GM21576 (cell line): ENCODE data around the gene HRG.
"Not testable (repeated sequence)": the region's sequence is repeated elsewhere in the genome, so short reads cannot be mapped to it uniquely, and the experiment has no call there.

Source experiments
- ATAC-seq: cut with Tn5 transposase; IDR thresholded peaks from one replicate; pipeline ENCODE4 v1.9.1; 2021; ENCODE audit warnings: mild to moderate bottlenecking, moderate library complexity; ENCODE audit not compliant: unreplicated experiment

Gene HRG, protein sequence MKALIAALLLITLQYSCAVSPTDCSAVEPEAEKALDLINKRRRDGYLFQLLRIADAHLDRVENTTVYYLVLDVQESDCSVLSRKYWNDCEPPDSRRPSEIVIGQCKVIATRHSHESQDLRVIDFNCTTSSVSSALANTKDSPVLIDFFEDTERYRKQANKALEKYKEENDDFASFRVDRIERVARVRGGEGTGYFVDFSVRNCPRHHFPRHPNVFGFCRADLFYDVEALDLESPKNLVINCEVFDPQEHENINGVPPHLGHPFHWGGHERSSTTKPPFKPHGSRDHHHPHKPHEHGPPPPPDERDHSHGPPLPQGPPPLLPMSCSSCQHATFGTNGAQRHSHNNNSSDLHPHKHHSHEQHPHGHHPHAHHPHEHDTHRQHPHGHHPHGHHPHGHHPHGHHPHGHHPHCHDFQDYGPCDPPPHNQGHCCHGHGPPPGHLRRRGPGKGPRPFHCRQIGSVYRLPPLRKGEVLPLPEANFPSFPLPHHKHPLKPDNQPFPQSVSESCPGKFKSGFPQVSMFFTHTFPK

DNA sequence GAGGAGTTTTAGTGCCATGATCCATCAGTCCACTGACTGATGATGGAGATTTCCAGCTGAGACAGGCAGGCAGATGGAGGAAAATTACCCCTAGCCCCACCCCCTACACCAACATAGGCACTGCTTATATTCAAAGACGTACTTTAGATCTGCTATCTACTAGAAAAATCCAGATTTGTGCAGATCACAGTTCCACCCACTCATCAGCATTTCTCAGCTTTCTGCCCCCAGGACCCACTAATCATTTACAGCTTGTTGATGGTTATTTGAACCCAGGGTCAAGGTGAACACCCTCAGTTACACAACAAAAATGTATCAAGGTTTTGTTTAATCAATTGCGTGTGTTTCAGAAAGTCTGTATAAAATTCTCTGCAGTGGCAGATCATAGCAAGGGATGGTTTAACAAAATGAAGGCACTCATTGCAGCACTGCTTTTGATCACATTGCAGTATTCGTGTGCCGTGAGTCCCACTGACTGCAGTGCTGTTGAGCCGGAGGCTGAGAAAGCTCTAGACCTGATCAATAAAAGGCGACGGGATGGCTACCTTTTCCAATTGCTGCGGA, at the start of gene HRG:
Gene HRG (plus strand): TSS at position 390 of the 564 bp plus-strand sequence. CDS start 18 bp downstream, at position 408.
- ATAC-seq, result no peak

DNA sequence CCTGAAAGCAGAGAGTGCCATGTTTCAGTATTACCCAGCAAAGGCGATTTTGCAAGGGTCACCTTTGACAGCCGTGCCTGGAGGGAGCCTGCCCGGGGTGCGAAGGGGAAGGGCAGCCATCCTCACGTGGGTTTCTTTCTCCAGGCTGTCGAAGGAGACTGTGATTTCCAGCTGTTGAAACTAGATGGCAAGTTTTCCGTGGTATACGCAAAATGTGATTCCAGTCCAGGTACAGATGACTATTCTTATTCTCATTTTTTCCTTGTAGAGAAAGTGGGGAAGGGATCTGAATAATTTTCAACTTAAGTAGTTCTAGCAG, 49.6 kb upstream of the HRG start:
- ATAC-seq, result no peak

DNA sequence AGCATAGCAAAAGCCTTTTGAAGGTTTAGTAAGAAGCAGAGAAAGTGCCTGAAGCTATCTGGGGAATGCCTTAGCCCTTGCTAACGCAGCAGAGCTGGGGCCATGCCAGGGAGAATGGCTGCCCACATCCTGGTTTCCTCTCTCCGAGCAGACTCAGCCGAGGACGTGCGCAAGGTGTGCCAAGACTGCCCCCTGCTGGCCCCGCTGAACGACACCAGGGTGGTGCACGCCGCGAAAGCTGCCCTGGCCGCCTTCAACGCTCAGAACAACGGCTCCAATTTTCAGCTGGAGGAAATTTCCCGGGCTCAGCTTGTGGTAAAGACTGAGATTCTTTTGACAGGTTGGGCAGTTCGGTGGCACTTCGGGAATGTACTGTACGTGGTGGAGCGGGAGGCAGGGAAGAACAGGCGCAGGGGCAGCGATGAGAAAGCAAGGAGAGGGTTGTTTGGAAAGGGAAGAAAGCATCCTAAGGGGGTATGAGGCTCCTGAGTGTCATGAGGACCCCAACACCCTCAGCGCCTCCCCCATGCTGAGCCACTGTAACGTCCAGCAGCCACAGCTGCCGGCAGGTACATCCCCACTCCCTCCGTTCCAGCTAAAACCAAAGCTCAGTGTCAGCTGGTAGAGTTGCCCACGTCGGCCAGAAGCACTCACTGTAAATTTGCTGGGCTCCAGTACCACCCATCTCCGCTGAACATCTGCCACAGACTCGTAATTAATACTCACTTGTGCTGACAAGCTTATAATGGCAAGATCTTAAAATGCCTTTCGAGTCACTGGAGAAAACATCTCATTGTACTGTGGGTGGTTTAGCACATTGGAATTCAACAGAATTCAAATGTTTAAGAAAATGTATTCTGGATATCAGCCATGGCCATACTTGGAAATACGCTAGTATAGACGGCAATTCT, 48.5 kb upstream of the HRG start:
- ATAC-seq, result peak; percentile 86

DNA sequence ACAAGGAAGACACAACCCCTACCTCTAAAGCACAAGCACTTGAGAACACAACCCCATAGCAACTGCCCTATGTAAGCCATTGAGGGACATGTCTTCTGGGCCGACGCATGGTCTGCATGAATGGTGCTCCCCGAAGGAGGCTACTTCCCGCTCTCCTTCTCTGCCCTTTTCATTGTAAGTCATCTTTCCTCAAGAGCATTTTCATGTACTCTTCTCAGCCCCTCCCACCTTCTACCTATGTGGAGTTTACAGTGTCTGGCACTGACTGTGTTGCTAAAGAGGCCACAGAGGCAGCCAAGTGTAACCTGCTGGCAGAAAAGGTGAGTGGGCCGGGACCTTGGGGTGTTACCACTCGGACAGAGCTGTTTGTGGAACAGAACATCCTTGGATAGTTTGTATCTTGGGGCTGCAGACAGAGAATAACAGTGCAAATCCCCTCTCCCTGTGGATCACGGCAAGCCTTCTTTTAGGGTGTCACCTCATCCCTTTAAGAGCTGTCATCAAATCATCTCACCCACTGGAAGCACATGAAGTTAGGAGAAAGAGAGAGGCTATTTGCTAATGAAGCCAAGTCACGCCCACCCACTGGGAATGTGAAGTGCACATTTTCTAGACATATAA, 47.4 kb upstream of the HRG start:
- ATAC-seq, result no peak

DNA sequence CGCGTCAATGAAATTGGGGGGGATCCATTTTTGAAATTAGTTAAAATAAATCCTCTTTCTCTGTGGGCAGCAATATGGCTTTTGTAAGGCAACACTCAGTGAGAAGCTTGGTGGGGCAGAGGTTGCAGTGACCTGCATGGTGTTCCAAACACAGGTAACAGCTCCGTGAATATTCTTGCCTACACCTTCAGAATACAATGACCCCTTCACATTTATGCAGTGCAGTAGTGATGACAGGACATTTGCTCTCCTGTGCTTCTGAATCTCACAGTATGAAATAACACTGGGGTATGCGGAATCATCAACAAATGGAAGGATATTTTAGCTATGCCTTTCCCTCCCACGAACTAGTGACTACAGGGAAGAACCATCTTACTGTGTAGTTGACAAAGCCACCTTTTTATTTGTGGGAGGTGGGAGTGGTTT, 46.0 kb upstream of the HRG start:
- ATAC-seq, result no peak

DNA sequence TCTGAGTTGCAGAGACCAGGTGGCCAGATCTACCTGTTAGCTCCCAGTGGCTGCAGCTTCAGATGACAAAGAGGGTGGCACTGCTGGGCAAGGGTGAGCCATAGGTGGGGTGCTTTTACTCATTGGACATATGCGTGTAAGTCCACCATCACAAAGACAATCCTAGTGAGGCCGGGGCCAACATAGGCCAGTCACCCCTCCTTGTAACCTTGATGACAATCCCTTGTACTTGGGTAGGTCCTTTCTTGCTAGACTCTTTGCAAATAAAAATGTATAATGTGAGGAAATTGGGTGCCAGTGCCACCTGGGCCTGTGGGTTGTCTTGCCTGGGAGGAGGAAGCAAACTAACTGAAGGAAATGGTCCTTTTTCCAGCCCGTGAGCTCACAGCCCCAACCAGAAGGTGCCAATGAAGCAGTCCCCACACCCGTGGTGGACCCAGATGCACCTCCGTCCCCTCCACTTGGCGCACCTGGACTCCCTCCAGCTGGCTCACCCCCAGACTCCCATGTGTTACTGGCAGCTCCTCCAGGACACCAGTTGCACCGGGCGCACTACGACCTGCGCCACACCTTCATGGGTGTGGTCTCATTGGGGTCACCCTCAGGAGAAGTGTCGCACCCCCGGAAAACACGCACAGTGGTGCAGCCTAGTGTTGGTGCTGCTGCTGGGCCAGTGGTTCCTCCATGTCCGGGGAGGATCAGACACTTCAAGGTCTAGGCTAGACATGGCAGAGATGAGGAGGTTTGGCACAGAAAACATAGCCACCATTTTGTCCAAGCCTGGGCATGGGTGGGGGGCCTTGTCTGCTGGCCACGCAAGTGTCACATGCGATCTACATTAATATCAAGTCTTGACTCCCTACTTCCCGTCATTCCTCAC, 45.4 kb upstream of the HRG start:
- no peak for ATAC-seq

DNA sequence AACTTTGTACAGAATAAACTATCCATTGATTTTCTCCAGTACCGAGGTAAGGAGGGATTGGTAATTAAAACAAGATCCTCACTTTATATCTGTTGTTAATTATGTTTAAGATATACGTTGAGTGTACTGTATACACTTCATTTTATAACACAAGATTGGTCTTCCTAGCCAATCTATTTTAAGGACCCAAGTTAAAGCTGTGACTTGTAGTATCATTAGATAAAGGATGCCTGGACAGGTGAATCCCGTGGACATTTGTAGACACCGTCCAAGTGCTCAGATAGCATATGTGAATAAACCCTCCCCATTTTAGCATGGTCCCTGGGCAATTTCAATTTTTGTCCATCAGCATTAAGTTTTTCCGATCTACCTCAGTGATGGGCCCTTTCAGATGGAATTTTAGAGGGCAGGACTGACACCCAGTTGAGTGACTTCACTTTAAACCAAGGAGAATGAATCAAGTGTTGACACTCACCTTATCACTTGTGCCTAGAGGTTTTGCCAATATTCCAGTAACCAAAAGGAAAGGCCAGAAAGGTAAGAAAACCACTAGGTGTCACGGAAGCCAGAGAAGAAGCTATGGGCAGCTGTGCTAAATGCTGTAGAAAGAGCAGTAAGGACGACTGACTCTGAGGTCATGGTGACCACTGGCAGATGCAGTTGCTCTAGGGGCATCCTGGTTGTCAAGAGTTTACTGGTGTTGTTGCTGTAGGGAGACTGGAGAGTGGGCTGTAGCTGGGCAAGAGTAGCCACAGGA, 43.7 kb upstream of the HRG start:
- ATAC-seq, result no peak

DNA sequence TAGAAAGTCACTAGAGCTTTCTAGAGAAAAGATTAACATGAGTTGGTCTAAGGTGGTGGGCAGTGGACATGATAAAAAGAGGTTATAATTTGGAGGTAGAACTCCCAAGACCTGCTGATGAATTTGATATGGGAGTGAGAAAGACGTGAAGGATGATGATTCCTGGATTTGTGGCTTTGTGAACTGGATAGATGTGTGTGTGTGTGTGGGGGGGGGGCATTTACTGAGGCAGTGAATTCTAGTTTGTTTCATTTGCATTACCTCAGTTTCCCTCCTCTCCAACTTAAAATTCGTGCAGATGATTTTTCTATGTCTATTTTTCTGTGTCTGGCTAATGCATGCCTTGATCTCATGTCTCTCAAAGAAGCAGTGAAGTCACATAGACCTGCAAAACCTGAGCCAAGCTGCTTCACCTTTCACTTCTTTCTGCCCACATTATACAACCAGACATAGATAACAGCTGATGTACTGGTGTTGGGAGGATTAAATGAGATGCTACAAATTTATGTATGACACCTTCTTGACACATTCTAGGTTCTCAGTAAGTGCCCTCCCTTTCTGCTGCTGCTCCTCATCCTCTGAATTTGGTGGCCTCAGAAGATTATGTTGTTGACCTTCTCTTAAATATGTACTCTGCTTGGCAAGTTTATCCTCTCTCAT, 43.0 kb upstream of the HRG start:
- no peak for ATAC-seq

DNA sequence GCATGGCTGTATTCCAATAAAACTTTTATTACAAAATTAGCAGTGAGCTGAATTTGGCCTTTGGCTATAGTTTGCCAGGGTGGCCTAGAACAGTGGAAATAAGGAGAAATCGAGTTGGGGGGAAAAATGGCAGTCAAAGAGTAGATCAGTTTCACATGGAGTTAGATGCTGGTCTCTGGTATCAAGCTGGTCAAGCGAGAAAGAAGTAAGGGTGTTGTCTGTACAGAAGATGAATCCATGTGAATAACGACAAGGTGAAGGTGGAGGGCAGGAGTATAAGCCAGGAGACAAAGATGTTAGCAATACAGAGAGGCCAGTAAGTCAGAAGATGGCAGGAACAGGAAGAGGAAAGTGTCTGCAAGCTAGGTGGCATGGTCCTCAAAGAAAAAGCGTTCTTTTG, 41.2 kb upstream of the HRG start:
- no peak for ATAC-seq

DNA sequence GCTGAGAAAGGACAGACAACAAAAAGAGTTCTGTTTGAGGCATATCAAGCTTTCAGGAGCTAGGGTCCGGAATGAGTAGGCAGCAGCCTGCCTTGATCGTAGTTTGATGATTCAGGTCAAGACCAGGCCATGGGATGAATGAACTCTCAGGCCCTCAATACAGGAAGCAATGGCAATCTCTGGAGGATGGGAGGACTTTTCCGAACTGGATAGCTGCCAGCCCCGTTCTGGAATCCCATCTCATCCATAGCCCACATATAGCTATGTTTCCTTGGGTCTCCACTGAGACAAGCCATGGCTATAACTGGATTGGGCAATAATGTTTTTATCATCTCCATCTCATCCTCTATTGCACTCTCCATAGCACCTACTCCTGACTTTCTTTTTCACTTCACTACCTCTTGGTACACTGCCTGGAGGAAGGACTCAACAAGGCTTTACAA, 40.2 kb upstream of the HRG start:
- ATAC-seq, result no peak

DNA sequence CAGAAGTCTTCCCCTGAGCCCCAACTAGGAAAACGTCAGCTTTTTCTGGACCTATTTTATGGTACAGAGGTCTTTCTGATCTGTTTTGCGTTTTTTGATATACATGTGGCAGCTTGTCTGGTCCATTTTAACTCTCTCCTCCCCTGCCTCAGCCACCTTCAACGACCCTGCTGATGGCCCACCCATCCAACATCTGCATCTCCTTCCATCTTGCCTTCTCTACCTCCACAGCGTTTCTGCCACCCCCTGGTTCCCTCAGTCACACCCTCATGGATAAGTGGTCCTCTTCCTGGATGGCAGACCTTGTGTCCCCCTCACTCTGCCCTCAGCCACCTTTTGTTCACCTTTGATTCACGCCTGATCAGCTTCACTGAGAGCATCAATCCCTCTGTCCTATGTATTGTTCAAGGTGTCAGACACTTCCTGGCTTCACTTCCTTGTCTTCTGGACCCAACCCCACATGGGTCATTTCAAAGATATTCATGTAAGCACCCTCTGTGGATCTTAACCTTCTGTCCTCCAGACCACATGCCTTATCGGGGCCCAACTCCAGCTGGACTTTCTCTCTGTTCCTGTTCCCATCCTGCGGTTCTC, 39.5 kb upstream of the HRG start:
- ATAC-seq, result no peak

DNA sequence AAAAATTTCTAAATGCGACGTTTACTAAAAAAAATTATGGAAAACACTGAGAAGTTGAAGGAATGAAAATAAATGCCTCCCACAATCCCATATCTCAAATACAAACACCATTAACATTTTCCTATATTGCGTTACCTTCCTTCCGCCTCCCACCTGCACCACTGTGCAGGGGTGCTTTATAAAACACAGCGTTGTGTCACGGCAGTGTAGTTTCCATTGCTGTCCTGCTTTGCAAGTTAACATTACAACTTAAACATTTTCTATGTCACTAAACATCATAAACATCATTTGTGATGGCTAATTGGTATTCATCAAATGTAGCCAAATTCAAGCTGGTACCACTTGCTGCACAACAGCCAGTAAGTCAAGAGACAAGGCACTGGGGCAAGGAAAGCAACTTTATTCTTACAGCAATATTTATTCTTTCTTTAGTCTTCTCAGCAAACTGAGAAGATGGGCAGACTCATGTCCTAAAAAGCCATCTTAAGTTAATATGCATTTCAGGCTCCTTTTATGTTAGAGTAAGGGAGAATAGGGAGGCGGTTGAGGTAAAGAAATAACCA, 37.9 kb upstream of the HRG start:
- no peak for ATAC-seq

DNA sequence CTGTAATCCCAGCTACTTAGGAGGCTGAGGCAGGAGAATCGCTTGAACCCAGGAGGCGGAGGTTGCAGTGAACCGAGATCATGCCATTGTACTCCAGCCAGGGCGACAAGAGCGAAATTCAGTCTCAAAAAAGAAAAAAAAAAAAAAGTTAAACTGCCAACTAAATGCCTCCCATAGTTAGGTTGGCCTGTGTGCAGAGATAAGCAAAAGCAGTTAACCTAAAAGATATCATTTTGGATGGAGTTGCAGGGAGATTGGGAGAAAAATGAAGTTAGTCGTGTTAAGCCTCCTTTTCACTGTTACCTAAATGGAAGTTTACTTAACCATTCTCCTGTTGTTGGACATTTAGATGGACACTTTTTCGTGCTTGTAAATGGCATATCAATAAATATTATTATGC, 37.1 kb upstream of the HRG start:
- no peak for ATAC-seq

DNA sequence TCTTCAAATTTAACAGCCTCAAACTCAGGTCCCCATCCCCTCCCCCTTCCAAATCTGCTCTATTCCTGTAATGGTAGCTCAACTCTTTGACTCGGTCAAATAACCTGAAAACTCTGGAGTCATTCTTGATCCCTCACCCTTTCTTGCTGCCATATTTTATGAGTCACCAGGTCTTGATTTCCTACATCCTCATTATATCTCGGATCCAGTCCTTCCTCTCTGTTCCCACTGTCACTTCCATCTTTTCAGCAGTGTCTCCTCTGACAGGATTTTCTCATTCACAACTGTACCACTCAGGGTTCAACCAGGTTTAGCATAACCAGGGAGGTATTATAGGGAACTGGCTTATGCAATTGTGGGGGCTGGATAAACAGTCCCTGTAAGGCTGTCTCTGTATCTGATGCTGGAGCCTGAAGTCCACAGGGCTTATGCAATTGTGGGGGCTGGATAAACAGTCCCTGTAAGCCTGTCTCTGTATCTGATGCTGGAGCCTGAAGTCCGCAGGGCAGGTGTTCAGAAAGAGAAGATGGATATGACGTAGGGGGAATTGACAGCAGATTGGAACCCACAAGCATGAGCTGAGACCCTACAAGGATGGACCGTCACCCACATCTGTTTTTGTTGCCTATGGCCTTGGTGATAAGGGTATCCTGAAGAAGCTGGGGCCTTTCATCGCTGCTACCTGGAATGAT, 34.7 kb upstream of the HRG start:
- no peak for ATAC-seq

DNA sequence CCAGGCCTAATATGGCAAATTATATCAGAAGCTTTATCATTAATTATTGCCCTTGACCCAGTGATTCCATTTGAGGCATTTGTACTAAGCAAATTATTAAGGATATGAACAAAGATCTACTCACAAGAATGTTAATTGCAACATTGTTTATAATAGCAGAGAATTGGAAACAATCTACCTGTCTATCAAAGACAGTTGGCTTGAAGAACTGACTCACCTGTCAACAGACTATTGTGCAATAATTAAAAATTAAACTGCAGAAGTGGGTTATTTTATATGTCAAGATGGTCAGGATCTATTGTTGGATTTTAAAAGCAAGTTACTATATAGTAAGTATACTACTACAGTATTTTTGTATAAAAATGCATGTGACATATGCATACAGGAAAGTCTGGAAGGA, 32.3 kb upstream of the HRG start:
- no peak for ATAC-seq

DNA sequence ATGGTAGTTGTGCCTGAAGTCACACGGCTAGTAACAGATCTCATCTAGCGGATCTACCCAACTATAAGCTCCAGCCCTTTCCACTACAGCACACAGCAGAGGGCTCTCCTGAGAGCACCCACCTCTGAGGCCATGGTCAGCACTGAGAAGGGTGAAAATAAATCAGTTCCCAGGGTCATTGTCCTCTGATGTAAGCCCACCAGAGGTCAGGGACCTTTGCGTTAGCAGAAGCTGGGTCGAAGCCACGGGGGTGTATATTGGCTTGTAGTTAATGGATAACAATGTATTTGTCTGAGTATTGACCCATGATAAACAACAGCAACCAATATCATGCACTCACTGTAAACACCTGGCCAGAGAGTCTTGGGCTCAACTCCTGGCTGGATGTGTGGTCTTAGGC, 31.6 kb upstream of the HRG start:
- not testable (repeated sequence) for ATAC-seq

DNA sequence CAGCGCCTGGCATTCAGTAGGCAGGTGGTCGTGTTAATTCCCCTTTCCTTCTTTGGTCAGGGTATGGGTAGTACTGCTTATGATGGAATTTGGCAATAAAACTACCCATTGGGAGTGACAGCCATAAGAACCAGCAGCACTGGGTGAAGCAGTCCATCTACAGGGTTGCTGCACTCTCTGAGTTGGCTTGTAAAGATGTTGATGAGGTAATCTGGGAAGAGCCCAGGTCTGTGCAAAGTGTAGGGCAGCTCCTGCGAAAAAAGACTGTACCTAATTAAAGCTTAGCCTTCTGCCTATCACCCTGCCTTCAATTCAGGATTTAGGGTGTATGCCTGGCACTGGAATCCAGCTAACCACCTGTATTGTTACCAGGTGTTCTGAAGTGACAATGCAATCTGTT, 30.3 kb upstream of the HRG start:
- ATAC-seq, result no peak

DNA sequence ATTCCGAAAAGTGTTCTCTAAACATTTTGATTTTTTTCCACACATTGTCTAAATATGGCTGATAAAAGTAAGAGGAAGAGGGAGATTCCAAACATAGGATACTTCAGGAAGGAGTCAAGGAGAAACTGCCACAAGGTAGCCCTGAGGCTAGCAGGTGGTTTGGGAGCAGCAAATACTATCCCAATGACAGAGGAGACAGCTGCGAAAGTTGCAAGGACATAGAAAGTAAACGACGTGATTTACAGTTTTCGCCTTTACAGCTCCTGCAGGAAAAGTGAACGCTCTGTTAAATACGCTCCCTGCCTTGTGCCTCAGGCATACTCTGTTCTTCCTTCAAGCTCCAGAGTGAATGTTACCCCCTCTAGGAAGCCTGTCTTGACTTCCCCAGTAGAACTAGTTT, 29.3 kb upstream of the HRG start:
- ATAC-seq, result no peak
